Measurements from ENCODE around the gene GRID2.

DNA sequence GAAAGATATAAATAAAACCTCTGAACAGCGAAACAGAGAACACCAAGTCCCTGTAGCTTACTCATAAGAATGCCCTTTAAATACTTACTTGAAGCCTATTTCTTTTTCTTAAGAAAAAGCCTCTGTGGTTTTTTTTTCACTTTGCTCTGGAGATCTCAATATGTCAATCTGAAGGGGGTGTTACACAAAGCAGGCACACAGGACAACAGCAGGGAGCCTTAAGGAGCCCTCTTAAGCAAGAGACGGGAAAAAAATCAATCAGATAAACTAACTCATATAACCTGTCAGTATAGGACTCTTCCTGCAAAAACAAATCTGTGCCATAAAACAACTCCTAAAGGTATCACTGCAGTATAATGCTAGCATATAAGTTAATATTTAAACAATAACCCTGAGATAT, 913.7 kb downstream of the GRID2 start:
- TF ChIP-seq EZH2 (IDR thresholded peaks at IDR 0.05; ENCODE audit: low read length) (no peak), CTCF (optimal IDR thresholded peaks at IDR 0.05 in 1 of 3, IDR thresholded peaks at IDR 0.05 in 1 of 3, conservative IDR thresholded peaks at IDR 0.05 in 1 of 3; ENCODE audit: extremely low read depth in 1 of 3, insufficient read depth in 2 of 3, low read length in 3 of 3) (no peak)
